Osteoblast (primary cell): ENCODE measurements around the gene GAMT. TPM values are rescaled to one million over a fixed set of nuclear protein-coding genes. Genes with fewer than 3 reads are reported as not detected.

Source experiments
- DNase-seq: peaks from one replicate; pipeline ENCODE4 v3.0.0; 2011; ENCODE audit warnings: low spot score, mixed read lengths; ENCODE audit not compliant: insufficient read length; ENCODE audit errors: missing footprints
- H2AFZ ChIP-seq: 2 replicates; pipeline ENCODE4 v1.6.0; 2011; ENCODE audit warnings: mild to moderate bottlenecking, low read length
- H3K27ac ChIP-seq: 2 replicates; pipeline ENCODE4 v1.5.1; 2011; ENCODE audit warnings: mild to moderate bottlenecking, low read depth, low read length, moderate library complexity
- H3K27me3 ChIP-seq: 2 replicates; pipeline ENCODE4 v1.6.0; 2012; ENCODE audit warnings: mild to moderate bottlenecking, control low read depth, inconsistent platforms, low read length, moderate library complexity; ENCODE audit not compliant: insufficient read depth
- H3K36me3 ChIP-seq: 2 replicates; pipeline ENCODE4 v1.5.1; 2011; ENCODE audit warnings: mild to moderate bottlenecking, low read length, control low read depth, moderate library complexity; ENCODE audit not compliant: insufficient read depth
- H3K4me1 ChIP-seq: 2 replicates; pipeline ENCODE4 v1.5.1; 2011; ENCODE audit warnings: mild to moderate bottlenecking, low read length, control low read depth, moderate library complexity; ENCODE audit not compliant: insufficient read depth
- H3K4me2 ChIP-seq: 2 replicates; pipeline ENCODE4 v1.6.0; 2011; ENCODE audit warnings: mild to moderate bottlenecking, low read length; ENCODE audit not compliant: insufficient read depth
- H3K4me3 ChIP-seq: fragments of 200-600 bp; sonication (generic); 3 replicates; pipeline ENCODE4 v1.5.1; 2012; ENCODE audit warnings: mild to moderate bottlenecking, low read length, inconsistent platforms; ENCODE audit not compliant: insufficient read depth
- H3K79me2 ChIP-seq: 2 replicates; pipeline ENCODE4 v1.6.0; 2012; ENCODE audit warnings: mild to moderate bottlenecking, low read length, control low read depth, inconsistent platforms; ENCODE audit not compliant: insufficient read depth
- H3K9me3 ChIP-seq: 2 replicates; pipeline ENCODE4 v1.5.1; 2011; ENCODE audit warnings: low read depth, low read length, control low read depth
- H4K20me1 ChIP-seq: 2 replicates; pipeline ENCODE4 v1.6.0; 2012; ENCODE audit warnings: mild to moderate bottlenecking, low read length, control low read depth; ENCODE audit not compliant: insufficient read depth
- total RNA-seq: library from RNA; depleted of rRNA; stranded (reverse); fragments of >200 nt; gene quantifications from 2 replicates; pipeline ENCODE4 v1.2.3, GENCODE V29; 2012
- TF ChIP-seq, protein P1 (sequence below): IDR thresholded peaks from 2 replicates; pipeline ENCODE4 v1.5.1; 2011; ENCODE audit warnings: mild to moderate bottlenecking, low read depth, low read length, moderate library complexity; ENCODE audit errors: extremely low read depth

GAMT gene
- total RNA-seq, 1 donor: 25.0 TPM

DNA sequence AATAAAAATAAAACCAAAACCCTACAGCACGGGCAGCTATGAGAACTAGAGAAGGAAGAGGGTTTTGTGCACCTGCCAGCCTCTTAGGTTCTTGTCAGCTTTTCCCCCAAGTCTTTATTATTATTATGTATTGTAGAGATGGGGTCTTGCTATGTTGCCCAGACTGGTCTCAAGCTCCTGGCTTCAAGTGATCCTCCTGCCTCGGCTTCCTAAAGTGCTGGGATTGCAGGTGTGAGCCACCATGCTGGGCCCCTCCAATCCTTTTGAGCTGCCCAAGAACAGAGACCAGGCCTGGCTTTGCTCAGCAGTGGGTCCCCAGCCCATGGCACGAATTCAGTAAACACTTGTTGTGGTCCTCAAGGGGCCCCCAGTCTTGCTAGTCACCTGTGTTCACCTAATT, 19.1 kb downstream of the GAMT start:
- H2AFZ ChIP-seq: no peak overlapping the region
- H3K79me2 ChIP-seq: peaks cover 27% of the 10 kb centered on the region
- H3K9me3 ChIP-seq: no peaks in the 10 kb centered on the region
- H3K4me2 ChIP-seq: no peak overlapping the region
- DNase-seq: no peak
- no peaks in the 10 kb centered on the region for H3K36me3 ChIP-seq
- H3K4me1 ChIP-seq: peaks cover 9% of the 10 kb centered on the region
- TF ChIP-seq, protein P1, sequence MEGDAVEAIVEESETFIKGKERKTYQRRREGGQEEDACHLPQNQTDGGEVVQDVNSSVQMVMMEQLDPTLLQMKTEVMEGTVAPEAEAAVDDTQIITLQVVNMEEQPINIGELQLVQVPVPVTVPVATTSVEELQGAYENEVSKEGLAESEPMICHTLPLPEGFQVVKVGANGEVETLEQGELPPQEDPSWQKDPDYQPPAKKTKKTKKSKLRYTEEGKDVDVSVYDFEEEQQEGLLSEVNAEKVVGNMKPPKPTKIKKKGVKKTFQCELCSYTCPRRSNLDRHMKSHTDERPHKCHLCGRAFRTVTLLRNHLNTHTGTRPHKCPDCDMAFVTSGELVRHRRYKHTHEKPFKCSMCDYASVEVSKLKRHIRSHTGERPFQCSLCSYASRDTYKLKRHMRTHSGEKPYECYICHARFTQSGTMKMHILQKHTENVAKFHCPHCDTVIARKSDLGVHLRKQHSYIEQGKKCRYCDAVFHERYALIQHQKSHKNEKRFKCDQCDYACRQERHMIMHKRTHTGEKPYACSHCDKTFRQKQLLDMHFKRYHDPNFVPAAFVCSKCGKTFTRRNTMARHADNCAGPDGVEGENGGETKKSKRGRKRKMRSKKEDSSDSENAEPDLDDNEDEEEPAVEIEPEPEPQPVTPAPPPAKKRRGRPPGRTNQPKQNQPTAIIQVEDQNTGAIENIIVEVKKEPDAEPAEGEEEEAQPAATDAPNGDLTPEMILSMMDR: no peak
- no peaks in the 10 kb centered on the region for H4K20me1 ChIP-seq
- H3K27me3 ChIP-seq: no peaks in the 10 kb centered on the region
- no peak overlapping the region for H3K27ac ChIP-seq
- H3K4me3 ChIP-seq: no peak overlapping the region

DNA sequence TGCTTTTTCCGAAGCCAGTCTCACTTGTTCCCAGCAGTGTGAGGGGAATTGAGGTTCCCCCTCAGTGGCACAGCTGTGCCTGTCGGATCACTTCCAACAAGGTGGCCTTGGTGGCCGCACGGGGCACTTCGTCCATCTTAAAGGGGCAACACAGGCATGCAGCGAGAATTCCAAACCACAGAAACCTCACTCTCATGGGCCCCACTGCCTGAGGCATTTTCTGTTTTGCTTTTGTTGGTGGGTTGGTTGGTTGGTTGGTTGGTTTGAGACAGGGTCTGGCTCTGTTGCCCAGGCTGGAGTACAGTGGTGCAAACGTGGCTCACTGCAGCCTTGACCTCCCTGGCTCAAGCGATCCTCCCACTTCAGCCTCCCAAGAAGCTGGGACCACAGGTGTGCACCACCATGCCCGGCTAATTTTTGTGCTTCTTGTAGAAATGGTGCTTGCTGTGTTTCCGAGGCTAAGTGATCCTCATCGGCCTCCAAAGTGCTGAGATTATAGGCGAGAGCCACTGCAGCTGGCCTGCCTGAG, 21.3 kb downstream of the GAMT start:
- Histone ChIP-seq H4K20me1 (no peaks in the 10 kb centered on the region), H3K79me2 (peaks cover 13% of the 10 kb centered on the region), H3K4me3 (no peak overlapping the region), H3K4me1 (peaks cover 9% of the 10 kb centered on the region), H3K36me3 (peaks cover 5% of the 10 kb centered on the region), H3K27ac (no peak overlapping the region), H3K27me3 (no peaks in the 10 kb centered on the region), H3K4me2 (no peak overlapping the region), H2AFZ (no peak overlapping the region), H3K9me3 (no peaks in the 10 kb centered on the region)
- DNase-seq: no peak
- TF ChIP-seq, protein P1: no peak

DNA sequence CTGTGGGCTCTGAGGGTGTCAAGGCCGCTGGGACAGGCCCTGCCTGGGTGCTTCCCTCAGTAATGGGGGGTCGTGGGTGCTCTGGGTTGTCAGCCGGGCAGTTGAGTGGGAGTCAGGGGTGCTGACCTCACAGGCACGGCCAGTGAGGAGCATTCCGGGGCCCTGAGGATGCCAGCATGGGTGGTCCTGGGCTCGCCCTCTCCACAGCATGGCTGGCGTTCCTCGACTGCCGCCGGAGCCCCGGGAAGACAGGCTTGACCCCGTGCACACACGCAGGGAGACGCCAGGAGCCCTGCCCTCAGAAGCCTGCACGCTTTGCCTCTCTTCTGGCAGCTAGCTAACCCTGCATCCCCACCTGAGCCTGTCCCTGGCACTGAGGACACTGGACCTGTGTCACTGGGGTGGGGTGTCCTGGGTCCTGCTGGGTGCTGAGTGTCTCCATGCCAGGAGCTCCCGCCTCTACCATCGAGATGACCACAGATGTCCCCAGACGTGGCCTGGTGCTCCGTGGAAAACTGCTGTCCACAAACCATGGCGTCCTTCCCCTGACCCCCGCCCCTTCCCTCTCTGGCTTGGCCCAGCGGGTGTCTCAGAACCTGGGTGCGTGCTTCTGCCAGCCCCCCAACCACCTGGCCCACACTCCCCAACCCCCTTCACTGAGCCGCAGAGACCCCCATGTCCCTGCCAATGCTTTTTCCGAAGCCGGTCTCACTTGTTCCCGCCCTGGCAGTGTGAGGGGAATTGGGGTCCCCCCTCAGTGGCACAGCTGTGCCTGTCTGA, 22.0 kb downstream of the GAMT start:
- Histone ChIP-seq H3K79me2 (peaks cover 6% of the 10 kb centered on the region), H2AFZ (no peak overlapping the region), H3K9me3 (no peaks in the 10 kb centered on the region), H3K27me3 (no peaks in the 10 kb centered on the region), H3K4me3 (no peak overlapping the region), H3K36me3 (peaks cover 10% of the 10 kb centered on the region), H4K20me1 (no peaks in the 10 kb centered on the region), H3K4me1 (peaks cover 2% of the 10 kb centered on the region), H3K27ac (no peak overlapping the region), H3K4me2 (no peak overlapping the region)
- no peak for DNase-seq
- TF ChIP-seq, protein P1: no peak

DNA sequence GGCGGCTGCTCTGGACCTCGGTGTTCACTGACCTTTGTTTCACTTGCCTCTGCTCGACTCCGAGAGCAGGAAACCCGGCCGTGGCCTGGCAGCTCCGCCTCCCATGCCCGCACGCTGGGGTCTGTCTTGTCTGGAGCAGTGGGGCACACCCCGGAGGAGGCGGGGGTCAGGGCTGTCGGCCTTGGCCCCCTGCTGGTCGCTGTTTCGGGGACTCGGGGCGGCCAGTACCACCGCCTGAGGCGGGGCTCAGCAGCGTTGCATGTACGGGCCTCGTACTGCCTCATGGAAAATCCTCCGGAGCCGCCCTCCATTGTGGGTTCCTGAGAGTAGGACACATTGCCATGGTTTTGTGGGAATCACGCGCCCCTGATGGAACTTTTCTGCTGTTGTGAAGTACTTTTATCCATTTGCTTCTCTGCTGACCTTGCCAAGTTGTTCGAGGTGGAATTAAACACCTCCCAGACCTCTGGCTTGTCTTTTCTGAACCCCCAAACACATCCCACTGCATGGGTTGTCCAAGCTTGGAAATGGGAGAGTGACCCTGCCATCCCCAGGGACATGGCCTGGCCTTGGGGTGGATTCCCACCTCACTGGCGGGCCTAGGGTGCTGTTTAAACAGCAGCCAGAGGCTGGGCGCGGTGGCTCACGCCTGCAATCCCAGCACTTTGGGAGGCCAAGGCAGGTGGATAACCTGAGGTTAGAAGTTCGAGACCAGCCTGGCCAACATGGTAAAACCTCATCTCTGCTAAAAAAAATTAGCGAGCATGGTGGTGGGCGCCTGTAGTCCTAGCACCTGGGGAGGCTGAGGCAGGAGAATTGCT, 23.2 kb downstream of the GAMT start:
- no peaks in the 10 kb centered on the region for H3K4me1 ChIP-seq
- no peak overlapping the region for H2AFZ ChIP-seq
- no peak overlapping the region for H3K27ac ChIP-seq
- H3K36me3 ChIP-seq: peaks cover 18% of the 10 kb centered on the region
- TF ChIP-seq, protein P1: no peak
- no peak for DNase-seq
- H3K4me3 ChIP-seq: no peak overlapping the region
- no peak overlapping the region for H3K4me2 ChIP-seq
- H3K9me3 ChIP-seq: no peaks in the 10 kb centered on the region
- no peaks in the 10 kb centered on the region for H3K27me3 ChIP-seq
- no peaks in the 10 kb centered on the region for H3K79me2 ChIP-seq
- H4K20me1 ChIP-seq: no peaks in the 10 kb centered on the region
